HepG2 (cell line): ENCODE results near the gene GNB1. TPM values are rescaled to one million over a fixed set of nuclear protein-coding genes. Genes with fewer than 3 reads are reported as not detected.

ENCODE experiments used
- AGO2 ChIP-seq: fragments of 200-400 bp; formaldehyde crosslinking; optimal IDR thresholded peaks from 2 replicates; pipeline ENCODE3; 2017; ENCODE audit warnings: mild to moderate bottlenecking, low read depth, low read length, moderate library complexity
- EED ChIP-seq: sonication (generic); formaldehyde crosslinking; IDR thresholded peaks from 2 replicates; pipeline ENCODE4 v1.5.0; 2020; ENCODE audit warnings: mild to moderate bottlenecking, missing genetic modification reagents
- HNRNPLL ChIP-seq: fragments of 200-400 bp; formaldehyde crosslinking; IDR thresholded peaks from 2 replicates; pipeline ENCODE4 v1.6.1; 2017; ENCODE audit warnings: mild to moderate bottlenecking, low read depth, low read length; ENCODE audit not compliant: poor library complexity, severe bottlenecking
- HOXA5 ChIP-seq: sonication (generic); formaldehyde crosslinking; IDR thresholded peaks from 2 replicates; pipeline ENCODE4 v1.4.0; 2020; ENCODE audit warnings: missing genetic modification reagents
- KLF15 ChIP-seq: sonication (generic); formaldehyde crosslinking; IDR thresholded peaks from 2 replicates; pipeline ENCODE4 v1.8.1; 2023; ENCODE audit warnings: borderline replicate concordance, mild to moderate bottlenecking, inconsistent platforms, missing genetic modification reagents, mixed read lengths
- MED8 ChIP-seq: sonication (generic); formaldehyde crosslinking; IDR thresholded peaks from 2 replicates; pipeline ENCODE4 v1.8.1; 2023; ENCODE audit warnings: mild to moderate bottlenecking, missing genetic modification reagents; ENCODE audit not compliant: insufficient replicate concordance
- NKX3-1 ChIP-seq: sonication (generic); formaldehyde crosslinking; IDR thresholded peaks from 2 replicates; pipeline ENCODE4 v1.5.0; 2020; ENCODE audit warnings: missing genetic modification reagents
- SUZ12 ChIP-seq: fragments of 150-350 bp; IDR thresholded peaks from 2 replicates; pipeline ENCODE4 v1.6.1; 2014; ENCODE audit warnings: low read depth, low read length
- TEAD3 ChIP-seq: optimal IDR thresholded peaks from 2 replicates; pipeline ENCODE3; 2016; ENCODE audit warnings: borderline replicate concordance
- TRIM24 ChIP-seq: sonication (generic); formaldehyde crosslinking; IDR thresholded peaks from 2 replicates; pipeline ENCODE4 v1.8.0; 2022; ENCODE audit warnings: mild to moderate bottlenecking, missing genetic modification reagents
- ZMAT3 ChIP-seq: sonication (generic); formaldehyde crosslinking; conservative IDR thresholded peaks from 2 replicates; pipeline ENCODE4 v1.7.0; 2021; ENCODE audit warnings: missing genetic modification reagents
- ZMYM3 ChIP-seq: sonication (generic); formaldehyde crosslinking; IDR thresholded peaks from 2 replicates; pipeline ENCODE4 v1.5.1; 2020; ENCODE audit warnings: mild to moderate bottlenecking, missing genetic modification reagents
- ZNF232 ChIP-seq: sonication (generic); formaldehyde crosslinking; IDR thresholded peaks from 2 replicates; pipeline ENCODE4 v1.4.0; 2020; ENCODE audit warnings: missing genetic modification reagents, borderline replicate concordance
- ZNF598 ChIP-seq: sonication (generic); formaldehyde crosslinking; IDR thresholded peaks from 2 replicates; pipeline ENCODE4 v1.5.1; 2020; ENCODE audit warnings: mild to moderate bottlenecking, missing genetic modification reagents, borderline replicate concordance
- ZNF678 ChIP-seq: sonication (generic); formaldehyde crosslinking; IDR thresholded peaks from 2 replicates; pipeline ENCODE4 v1.4.0; 2020; ENCODE audit warnings: mild to moderate bottlenecking, missing genetic modification reagents
- ZSCAN9 ChIP-seq: IDR thresholded peaks from 2 replicates; pipeline ENCODE4 v1.6.1; 2016; ENCODE audit warnings: borderline replicate concordance
- polyA plus RNA-seq, 8 experiments: library from polyadenylated mRNA; depleted of rRNA in 3 of 8; stranded (reverse) in 7 of 8; unstranded in 1 of 8; fragments of >200 nt; fragmentation: Illumina TruSeq in 4 of 8; extraction: Trizol in 4 of 8; gene quantifications; 2 replicates each; pipeline versions ENCODE4 v1.2.1 to v1.2.3, GENCODE V29; 2011 to 2016; ENCODE audit warnings: low read depth in 4 of 8, missing spikeins in 1 of 8, mixed read lengths in 1 of 8; ENCODE audit not compliant: insufficient read depth in 1 of 8
- total RNA-seq, 5 experiments: library from RNA; depleted of rRNA; stranded (reverse); fragments of >200 nt; fragmentation: Illumina TruSeq; extraction: Trizol; gene quantifications; 2 replicates each; pipeline ENCODE4 v1.2.3, GENCODE V29; 2016; ENCODE audit warnings: low read depth in 1 of 5
- TF ChIP-seq, protein P1 (sequence below): sonication (generic); formaldehyde crosslinking; IDR thresholded peaks from 2 replicates; pipeline ENCODE4 v1.4.0; 2020; ENCODE audit warnings: missing genetic modification reagents
- TF ChIP-seq, protein P2 (sequence below): sonication (generic); formaldehyde crosslinking; IDR thresholded peaks from 2 replicates; pipeline ENCODE4 v1.4.0; 2020; ENCODE audit warnings: missing genetic modification reagents
- TF ChIP-seq, protein P3 (sequence below), 2 experiments: sonication (generic) in 1 of 2; formaldehyde crosslinking in 1 of 2; IDR thresholded peaks; 2 replicates each; pipeline versions ENCODE4 v1.5.1 to v1.6.1; 2011 to 2020; ENCODE audit warnings: borderline replicate concordance in 1 of 2, low read depth in 1 of 2, low read length in 1 of 2, mild to moderate bottlenecking in 1 of 2, missing genetic modification reagents in 1 of 2, moderate library complexity in 1 of 2

The GNB1 gene
- total and polyA plus RNA-seq, 2 of the 13 experiments (the other 11 are each of a cell fraction or from before 2014, with no cell fraction given), result 66.2 to 327 TPM

DNA sequence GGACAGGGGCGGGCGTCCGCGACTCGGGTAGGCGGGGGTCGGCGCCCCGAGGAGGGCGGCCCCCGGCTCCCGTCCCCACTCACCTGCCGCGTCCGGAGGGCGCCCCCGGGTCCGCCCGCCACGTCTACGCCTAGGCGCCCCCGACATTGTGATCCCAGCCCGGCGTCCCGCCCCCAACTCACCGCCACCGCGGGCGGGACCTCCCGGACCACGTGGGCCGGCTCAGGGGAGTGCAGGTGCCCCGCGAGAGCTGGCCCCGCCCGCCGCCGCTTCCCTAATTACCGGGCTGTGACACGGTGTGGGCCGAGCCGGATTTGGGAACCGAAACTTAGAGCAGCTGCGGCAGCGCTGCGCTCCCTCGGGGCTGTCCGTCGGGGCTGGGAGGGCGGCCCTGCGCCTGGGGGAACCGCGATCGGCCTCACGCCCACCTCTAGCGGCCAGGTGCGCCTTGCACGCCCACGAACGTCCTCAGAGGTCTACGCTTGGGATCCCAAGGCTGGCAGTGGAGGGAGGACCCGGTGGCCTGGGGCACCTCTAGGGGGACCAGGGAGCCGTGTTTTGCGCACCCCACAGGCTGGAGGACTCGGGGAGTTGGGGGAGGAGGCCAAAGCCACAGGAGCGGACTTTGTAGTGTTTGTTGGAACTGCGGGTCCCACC is 112.1 kb downstream of the GNB1 start (continued):
- TF ChIP-seq ZMAT3 (CRISPR knock-in tag) (peak; percentile 70), HNRNPLL (peak; percentile 84), ZNF598 (CRISPR knock-in tag) (0 out of 2 replicates have a peak, but pooled peaks have one; percentile 69), TRIM24 (CRISPR knock-in tag) (no peak), EED (CRISPR knock-in tag) (no peak), HOXA5 (CRISPR knock-in tag) (peak; percentile 18; the same call in 1 of the 2 replicates), NKX3-1 (CRISPR knock-in tag) (0 out of 2 replicates have a peak, but pooled peaks have one; percentile 55), TEAD3 (CRISPR knock-in tag) (peak; percentile 61), SUZ12 (no peak), KLF15 (CRISPR knock-in tag) (0 out of 2 replicates have a peak, but pooled peaks have one; percentile 66), ZMYM3 (CRISPR knock-in tag) (peak; percentile 25; the same call in 1 of the 2 replicates), ZNF232 (CRISPR knock-in tag) (peak; percentile 72; the same call in 1 of the 2 replicates), ZNF678 (CRISPR knock-in tag) (0 out of 2 replicates have a peak, but pooled peaks have one; percentile 51), ZSCAN9 (CRISPR knock-in tag) (no peak; the same call in 1 of the 2 replicates), MED8 (CRISPR knock-in tag) (peak; percentile 51), AGO2 (peak; percentile 79)
- TF ChIP-seq, protein P1, sequence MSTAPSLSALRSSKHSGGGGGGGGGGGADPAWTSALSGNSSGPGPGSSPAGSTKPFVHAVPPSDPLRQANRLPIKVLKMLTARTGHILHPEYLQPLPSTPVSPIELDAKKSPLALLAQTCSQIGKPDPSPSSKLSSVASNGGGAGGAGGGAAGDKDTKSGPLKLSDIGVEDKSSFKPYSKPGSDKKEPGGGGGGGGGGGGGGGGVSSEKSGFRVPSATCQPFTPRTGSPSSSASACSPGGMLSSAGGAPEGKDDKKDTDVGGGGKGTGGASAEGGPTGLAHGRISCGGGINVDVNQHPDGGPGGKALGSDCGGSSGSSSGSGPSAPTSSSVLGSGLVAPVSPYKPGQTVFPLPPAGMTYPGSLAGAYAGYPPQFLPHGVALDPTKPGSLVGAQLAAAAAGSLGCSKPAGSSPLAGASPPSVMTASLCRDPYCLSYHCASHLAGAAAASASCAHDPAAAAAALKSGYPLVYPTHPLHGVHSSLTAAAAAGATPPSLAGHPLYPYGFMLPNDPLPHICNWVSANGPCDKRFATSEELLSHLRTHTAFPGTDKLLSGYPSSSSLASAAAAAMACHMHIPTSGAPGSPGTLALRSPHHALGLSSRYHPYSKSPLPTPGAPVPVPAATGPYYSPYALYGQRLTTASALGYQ (CRISPR knock-in tag), result 0 out of 2 replicates have a peak, but pooled peaks have one; percentile 33
- TF ChIP-seq, protein P2, sequence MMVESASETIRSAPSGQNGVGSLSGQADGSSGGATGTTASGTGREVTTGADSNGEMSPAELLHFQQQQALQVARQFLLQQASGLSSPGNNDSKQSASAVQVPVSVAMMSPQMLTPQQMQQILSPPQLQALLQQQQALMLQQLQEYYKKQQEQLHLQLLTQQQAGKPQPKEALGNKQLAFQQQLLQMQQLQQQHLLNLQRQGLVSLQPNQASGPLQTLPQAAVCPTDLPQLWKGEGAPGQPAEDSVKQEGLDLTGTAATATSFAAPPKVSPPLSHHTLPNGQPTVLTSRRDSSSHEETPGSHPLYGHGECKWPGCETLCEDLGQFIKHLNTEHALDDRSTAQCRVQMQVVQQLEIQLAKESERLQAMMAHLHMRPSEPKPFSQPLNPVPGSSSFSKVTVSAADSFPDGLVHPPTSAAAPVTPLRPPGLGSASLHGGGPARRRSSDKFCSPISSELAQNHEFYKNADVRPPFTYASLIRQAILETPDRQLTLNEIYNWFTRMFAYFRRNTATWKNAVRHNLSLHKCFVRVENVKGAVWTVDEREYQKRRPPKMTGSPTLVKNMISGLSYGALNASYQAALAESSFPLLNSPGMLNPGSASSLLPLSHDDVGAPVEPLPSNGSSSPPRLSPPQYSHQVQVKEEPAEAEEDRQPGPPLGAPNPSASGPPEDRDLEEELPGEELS, result peak; percentile 47
- TF ChIP-seq, protein P3, sequence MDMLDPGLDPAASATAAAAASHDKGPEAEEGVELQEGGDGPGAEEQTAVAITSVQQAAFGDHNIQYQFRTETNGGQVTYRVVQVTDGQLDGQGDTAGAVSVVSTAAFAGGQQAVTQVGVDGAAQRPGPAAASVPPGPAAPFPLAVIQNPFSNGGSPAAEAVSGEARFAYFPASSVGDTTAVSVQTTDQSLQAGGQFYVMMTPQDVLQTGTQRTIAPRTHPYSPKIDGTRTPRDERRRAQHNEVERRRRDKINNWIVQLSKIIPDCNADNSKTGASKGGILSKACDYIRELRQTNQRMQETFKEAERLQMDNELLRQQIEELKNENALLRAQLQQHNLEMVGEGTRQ (IDR thresholded peaks at IDR 0.05; ENCODE audit: low read depth, low read length), result no peak
- TF ChIP-seq, protein P3 (CRISPR knock-in tag; IDR thresholded peaks at IDR 0.05; ENCODE audit: borderline replicate concordance), result peak; percentile 58; the same call in 1 of the 2 replicates
